HCT116 (cell line): ENCODE measurements around the gene MMP21. TPM values are rescaled to one million over a fixed set of nuclear protein-coding genes. Genes with fewer than 3 reads are reported as not detected.

ENCODE experiments used
- ATAC-seq: fragments of 200-7000 bp; cut with Tn5 transposase; 2 replicates; pipeline ENCODE4 v1.9.1; 2020; ENCODE audit warnings: mild to moderate bottlenecking, moderate library complexity
- BruUV-seq: library from RNA; stranded (reverse); fragments of 400-500 nt; replicated peaks from 2 replicates; lab custom pipeline; 2021; lab: Mats Ljungman, UMichigan
- CTCF ChIA-PET: fragments of 300-600 bp; sonication (Branson Sonifier 250); formaldehyde crosslinking; loops from one replicate; lab custom pipeline; 2021; ENCODE audit warnings: antibody characterized with exemption; lab: Charles Lee
- POLR2A ChIA-PET: fragments of 300-600, 350-600 bp; sonication (Branson Sonifier 250); formaldehyde crosslinking; loops from one replicate; lab custom pipeline; 2021; ENCODE audit warnings: antibody characterized with exemption; lab: Charles Lee
- RAD21 ChIA-PET, 2 experiments: fragments of 300-600 bp; sonication (Branson Sonifier 250); formaldehyde crosslinking; loops; one replicate each; lab custom pipeline; 2023; ENCODE audit warnings: low total read pairs in 2 of 2; ENCODE audit not compliant: uncharacterized antibody in 2 of 2, unreplicated experiment in 2 of 2, low non-redundant PET in 1 of 2; lab: Charles Lee
- DNase-seq: peaks from one replicate; pipeline ENCODE4 v3.0.0-alpha.2; 2010; ENCODE audit warnings: low read depth, low spot score
- H2AFZ ChIP-seq: fragments of 200-600 bp; shearing (Covaris generic), sonication (generic); 2 replicates; pipeline ENCODE4 v1.6.1; 2017; ENCODE audit warnings: low read depth, mixed run types, mixed read lengths, antibody characterized with exemption, low read length; ENCODE audit not compliant: poor library complexity, severe bottlenecking
- H3K27ac ChIP-seq: 2 replicates; pipeline ENCODE4 v1.5.1; 2012; ENCODE audit warnings: low read depth, low read length
- H3K27me3 ChIP-seq: fragments of 200-600 bp; sonication (generic); 2 replicates; pipeline ENCODE4 v1.6.1; 2016; ENCODE audit warnings: mixed run types, low read length, mixed read lengths; ENCODE audit not compliant: insufficient read depth
- H3K36me3 ChIP-seq, 2 experiments: fragments of 200-500 bp in 1 of 2; fragments of 200-600 bp in 1 of 2; sonication (Bioruptor generic) in 1 of 2; sonication (generic) in 1 of 2; 2 replicates each; pipeline versions ENCODE4 v1.5.1 to v1.6.1; 2014 to 2016; ENCODE audit warnings: low read length in 2 of 2, inconsistent platforms in 1 of 2, mixed read lengths in 1 of 2, mixed run types in 1 of 2; ENCODE audit not compliant: insufficient read depth in 2 of 2, control insufficient read depth in 1 of 2
- H3K4me1 ChIP-seq, 2 experiments: fragments of 200-600 bp in 1 of 2; sonication (generic) in 1 of 2; 2 replicates each; pipeline versions ENCODE4 v1.5.1 to v1.6.1; 2012 to 2017; ENCODE audit warnings: low read length in 2 of 2, inconsistent platforms in 1 of 2, mild to moderate bottlenecking in 1 of 2, mixed read lengths in 1 of 2, mixed run types in 1 of 2, moderate library complexity in 1 of 2; ENCODE audit not compliant: insufficient read depth in 2 of 2, control insufficient read depth in 1 of 2
- H3K4me2 ChIP-seq: fragments of 200-600 bp; sonication (generic); 2 replicates; pipeline ENCODE4 v1.6.1; 2017; ENCODE audit warnings: mixed run types, low read length, mixed read lengths
- H3K4me3 ChIP-seq, 2 experiments: fragments of 200-600 bp in 1 of 2; sonication (generic) in 1 of 2; replicated peaks in 1 of 2; 2 replicates each; pipeline ENCODE4 v1.5.1; 2011 to 2016; ENCODE audit warnings: low read length in 2 of 2, control low read depth in 1 of 2, low read depth in 1 of 2, mild to moderate bottlenecking in 1 of 2, mixed read lengths in 1 of 2, mixed run types in 1 of 2
- H3K79me2 ChIP-seq: fragments of 200-600 bp; sonication (generic); 2 replicates; pipeline ENCODE4 v1.6.1; 2017; ENCODE audit warnings: mild to moderate bottlenecking, mixed run types, low read length, moderate library complexity, mixed read lengths; ENCODE audit not compliant: insufficient read depth
- H3K9ac ChIP-seq: fragments of 200-600 bp; sonication (generic); 2 replicates; pipeline ENCODE4 v1.6.1; 2016; ENCODE audit warnings: low read length, mixed read lengths
- H3K9me2 ChIP-seq: fragments of 200-600 bp; sonication (generic), shearing (Covaris generic); 2 replicates; pipeline ENCODE4 v1.6.1; 2017; ENCODE audit warnings: mixed run types, mild to moderate bottlenecking, moderate library complexity; ENCODE audit not compliant: insufficient read depth
- H3K9me3 ChIP-seq, 2 experiments: fragments of 200-500 bp in 1 of 2; fragments of 200-600 bp in 1 of 2; sonication (Bioruptor generic) in 1 of 2; sonication (generic) in 1 of 2; 2 replicates each; pipeline ENCODE4 v1.6.1; 2014 to 2017; ENCODE audit warnings: low read length in 2 of 2, mixed read lengths in 2 of 2, inconsistent platforms in 1 of 2, low read depth in 1 of 2, mild to moderate bottlenecking in 1 of 2, mixed run types in 1 of 2, moderate library complexity in 1 of 2; ENCODE audit not compliant: control insufficient read depth in 1 of 2, insufficient read depth in 1 of 2
- H4K20me1 ChIP-seq: fragments of 200-600 bp; sonication (generic), shearing (Covaris generic); 2 replicates; pipeline ENCODE4 v1.6.1; 2017; ENCODE audit warnings: mixed run types, mild to moderate bottlenecking, moderate library complexity; ENCODE audit not compliant: insufficient read depth
- ATF3 ChIP-seq: IDR thresholded peaks from 2 replicates; pipeline ENCODE4 v1.6.1; 2012
- CBX3 ChIP-seq: IDR thresholded peaks from 2 replicates; pipeline ENCODE4 v1.6.1; 2012; ENCODE audit warnings: low read depth
- CTCF ChIP-seq, 3 experiments: fragments of 200-600 bp in 1 of 3; sonication (generic) in 1 of 3; IDR thresholded peaks in 2 of 3; conservative IDR thresholded peaks in 1 of 3; 2 replicates each; pipeline ENCODE4 v1.5.1; 2012 to 2017; ENCODE audit warnings: low read depth in 2 of 3, low read length in 2 of 3, antibody characterized with exemption in 1 of 3, borderline replicate concordance in 1 of 3, control low read depth in 1 of 3, mild to moderate bottlenecking in 1 of 3, mixed read lengths in 1 of 3, mixed run types in 1 of 3, moderate library complexity in 1 of 3; ENCODE audit not compliant: insufficient read depth in 1 of 3
- EGR1 ChIP-seq: IDR thresholded peaks from 2 replicates; pipeline ENCODE4 v1.6.1; 2012; ENCODE audit warnings: low read depth
- ELF1 ChIP-seq: IDR thresholded peaks from 2 replicates; pipeline ENCODE4 v1.6.1; 2012; ENCODE audit warnings: low read depth, borderline replicate concordance
- EZH2 ChIP-seq: fragments of 200-600 bp; sonication (generic); IDR thresholded peaks from 2 replicates; pipeline ENCODE4 v1.6.1; 2017; ENCODE audit warnings: antibody characterized with exemption, mixed run types
- EZH2phosphoT487 ChIP-seq: fragments of 200-600 bp; IDR thresholded peaks from 2 replicates; pipeline ENCODE4 v1.6.1; 2018; ENCODE audit warnings: antibody characterized with exemption, borderline replicate concordance
- FOSL1 ChIP-seq: IDR thresholded peaks from 2 replicates; pipeline ENCODE4 v1.6.1; 2012; ENCODE audit warnings: low read depth
- JUND ChIP-seq: IDR thresholded peaks from 2 replicates; pipeline ENCODE4 v1.6.1; 2012
- MAX ChIP-seq: IDR thresholded peaks from 2 replicates; pipeline ENCODE4 v1.6.1; 2012
- POLR2A ChIP-seq: IDR thresholded peaks from 2 replicates; pipeline ENCODE4 v1.7.0; 2011; ENCODE audit warnings: borderline replicate concordance; ENCODE audit not compliant: insufficient read depth, insufficient read length; ENCODE audit errors: extremely low read depth
- POLR2AphosphoS5 ChIP-seq: IDR thresholded peaks from 2 replicates; pipeline ENCODE4 v1.6.1; 2011; ENCODE audit warnings: mild to moderate bottlenecking, low read depth, low read length, moderate library complexity
- RAD21 ChIP-seq: IDR thresholded peaks from 2 replicates; pipeline ENCODE4 v1.6.1; 2012; ENCODE audit warnings: low read depth, mild to moderate bottlenecking
- SIN3A ChIP-seq: IDR thresholded peaks from 2 replicates; pipeline ENCODE4 v1.6.1; 2012; ENCODE audit warnings: low read depth
- SP1 ChIP-seq: IDR thresholded peaks from 2 replicates; pipeline ENCODE4 v1.6.1; 2012; ENCODE audit warnings: low read depth
- SRF ChIP-seq: IDR thresholded peaks from 2 replicates; pipeline ENCODE4 v1.6.1; 2012; ENCODE audit warnings: low read depth
- YY1 ChIP-seq: IDR thresholded peaks from 2 replicates; pipeline ENCODE4 v1.6.1; 2011; ENCODE audit warnings: low read length, low read depth, moderate library complexity, mild to moderate bottlenecking; ENCODE audit not compliant: insufficient replicate concordance; ENCODE audit errors: extremely low read depth
- ZFX ChIP-seq: fragments of 450-650 bp; IDR thresholded peaks from 2 replicates; pipeline ENCODE4 v1.6.1; 2017
- ZNF274 ChIP-seq: fragments of 200-500 bp; sonication (Bioruptor generic); IDR thresholded peaks from 2 replicates; pipeline ENCODE4 v1.6.1; 2014; ENCODE audit warnings: mild to moderate bottlenecking, low read depth, low read length, inconsistent platforms
- intact Hi-C: fragments of 100-400 bp; cut with micrococcal nuclease; formaldehyde crosslinking; loops from 2 replicates; pipeline ENCODE4 v1.10.0; 2022
- total RNA-seq: library from RNA; stranded (reverse); gene quantifications from one replicate; pipeline ENCODE4 v1.2.1, GENCODE V29; 2021; ENCODE audit not compliant: unreplicated experiment

Gene MMP21
- total RNA-seq, 1 experiment from 2014 or later: not detected

- no peak for ATAC-seq
- no peaks in the 10 kb centered on the region for H3K9me2 ChIP-seq
- H3K36me3 ChIP-seq: peaks cover 0 to 10% of the 10 kb centered on the region in 2 experiments; a peak in 2 of 4 replicates
- POLR2A ChIA-PET: no interaction called here
- H3K27ac ChIP-seq: no peak overlapping the region
- H4K20me1 ChIP-seq: no peaks in the 10 kb centered on the region
- H3K9me3 ChIP-seq: no peaks in the 10 kb centered on the region
- no peak overlapping the region for H2AFZ ChIP-seq
- no peak overlapping the region for H3K4me3 ChIP-seq
- H3K9ac ChIP-seq: no peak overlapping the region
- intact Hi-C loops: no loop called here
- H3K4me2 ChIP-seq: no peak overlapping the region
- H3K27me3 ChIP-seq: no peaks in the 10 kb centered on the region
- RAD21 ChIA-PET: no interaction called here
- CTCF ChIA-PET: no interaction called here
- TF ChIP-seq EZH2phosphoT487: no peak
- TF ChIP-seq RAD21: no peak
- TF ChIP-seq ATF3: no peak
- no peak for TF ChIP-seq JUND
- no peak for TF ChIP-seq CBX3
- TF ChIP-seq ELF1: no peak
- TF ChIP-seq, all 23 proteins: peak for 0
- BruUV-seq: no TSS peak
- Histone ChIP-seq H3K4me1 (no peaks in the 10 kb centered on the region), H3K79me2 (no peaks in the 10 kb centered on the region)
- no peak for DNase-seq
Measured at GRCh38 chr10:125797424-125797823, 21.8 kb upstream of the MMP21 start.

- Histone ChIP-seq H3K79me2 (no peaks in the 10 kb centered on the region), H3K4me1 (no peaks in the 10 kb centered on the region), H3K9me3 (no peaks in the 10 kb centered on the region), H2AFZ (no peak overlapping the region), H3K27me3 (no peaks in the 10 kb centered on the region), H3K9ac (no peak overlapping the region), H3K9me2 (no peaks in the 10 kb centered on the region), H3K36me3 (peaks cover 0 to 10% of the 10 kb centered on the region in 2 experiments; a peak in 2 of 4 replicates), H4K20me1 (no peaks in the 10 kb centered on the region), H3K27ac (no peak overlapping the region), H3K4me2 (no peak overlapping the region), H3K4me3 (no peak overlapping the region)
- DNase-seq (no peak), ATAC-seq (no peak)
- no TSS peak for BruUV-seq
- intact Hi-C loops: no loop called here
- ChIA-PET POLR2A (interaction anchor here (1.4 kb wide), 1 partner anchor 10 kb away, joined by 4 read pairs; no protein-coding TSS in a partner anchor), RAD21 (no interaction called here), CTCF (no interaction called here)
- no peak for TF ChIP-seq POLR2A
- TF ChIP-seq MAX: no peak
- TF ChIP-seq CBX3: no peak
- TF ChIP-seq SRF: no peak
- no peak for TF ChIP-seq CTCF (IDR thresholded peaks at IDR 0.05 in 2 of 3, conservative IDR thresholded peaks at IDR 0.05 in 1 of 3; ENCODE audit: borderline replicate concordance in 1 of 3, insufficient read depth in 1 of 3, low read depth in 2 of 3, low read length in 2 of 3)
- no peak for TF ChIP-seq ELF1
- no peak for TF ChIP-seq FOSL1
- TF ChIP-seq RAD21: no peak
- TF ChIP-seq EZH2phosphoT487: no peak
- TF ChIP-seq ZNF274: no peak
- TF ChIP-seq EGR1: no peak
- no peak for TF ChIP-seq SIN3A
- no peak for TF ChIP-seq JUND
- TF ChIP-seq YY1: no peak
- TF ChIP-seq SP1: no peak
- TF ChIP-seq ZFX: no peak
- TF ChIP-seq POLR2AphosphoS5: no peak
- no peak for TF ChIP-seq EZH2
Measured at GRCh38 chr10:125795637-125796190, 20.1 kb upstream of the MMP21 start.
